NCI-H774 (cell line): ENCODE results near the gene BDH1.
"Not testable (repeated sequence)": the region's sequence is repeated elsewhere in the genome, so short reads cannot be mapped to it uniquely, and the experiment has no call there.

Experiments
- DNase-seq: peaks from one replicate; lab custom pipeline; 2025; lab: John Stamatoyannopoulos, UW

BDH1 gene

DNA sequence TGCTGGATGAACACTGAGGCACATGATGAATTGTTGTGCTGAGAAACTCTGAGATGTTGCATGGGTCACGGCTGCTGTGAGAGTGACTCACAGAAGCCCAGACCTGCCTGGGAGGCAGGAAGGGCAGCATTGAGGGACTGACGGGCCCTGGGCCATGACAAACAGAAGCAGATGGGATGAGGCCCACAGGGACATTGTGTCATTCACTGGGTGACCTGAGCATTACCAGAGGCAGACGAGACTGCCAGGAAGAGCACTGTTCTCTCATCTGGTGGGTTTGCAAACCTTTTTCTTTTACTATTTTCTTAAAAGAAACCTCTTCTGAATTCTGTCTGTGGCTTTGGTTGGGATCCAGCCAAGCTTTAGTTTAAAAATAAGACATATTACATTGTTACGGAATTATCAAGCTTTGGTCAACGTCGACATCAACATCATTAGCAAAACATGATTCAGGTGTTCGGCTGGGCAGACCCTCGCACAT lies 67.8 kb downstream of the BDH1 start:
- DNase-seq: peak; percentile 11

DNA sequence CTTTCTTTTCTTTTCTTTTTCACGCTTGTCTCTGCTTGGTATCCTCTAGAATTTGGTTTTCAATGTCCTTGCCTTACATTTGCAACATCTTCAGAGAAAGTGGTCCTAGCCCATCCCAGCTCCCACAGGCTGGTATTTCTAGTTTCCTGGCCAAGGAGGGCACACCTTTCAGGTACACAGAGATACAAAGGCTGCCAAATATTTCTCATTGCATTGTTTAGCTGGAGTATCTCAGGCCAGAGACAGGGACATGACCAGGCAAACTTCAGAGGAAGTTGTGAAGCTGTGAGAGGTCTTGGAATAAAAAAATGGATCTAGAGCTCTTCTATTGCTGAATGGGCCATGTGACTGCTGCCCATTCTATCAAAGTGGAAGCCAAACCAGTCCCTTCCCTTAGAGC lies 68.9 kb downstream of the BDH1 start:
- DNase-seq: no peak

DNA sequence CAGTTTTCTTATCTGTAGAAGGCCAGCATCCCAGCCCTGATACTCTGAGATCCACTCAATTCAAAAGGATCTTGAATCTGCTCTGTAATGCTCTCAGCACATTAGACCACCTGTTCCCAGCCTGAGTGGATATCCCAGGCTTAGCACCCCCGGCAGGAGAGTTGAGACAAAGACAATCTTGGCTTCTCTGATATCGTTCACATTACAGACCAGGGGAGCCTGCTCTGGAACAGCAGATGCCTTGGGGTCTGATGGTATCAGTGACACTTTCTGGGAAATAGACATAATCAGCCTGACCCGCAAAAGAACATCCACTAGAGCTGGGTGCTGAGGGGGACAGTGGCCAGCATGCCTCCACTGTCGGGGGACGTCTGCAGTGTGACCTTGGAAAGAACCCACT lies 70.6 kb downstream of the BDH1 start:
- no peak for DNase-seq

DNA sequence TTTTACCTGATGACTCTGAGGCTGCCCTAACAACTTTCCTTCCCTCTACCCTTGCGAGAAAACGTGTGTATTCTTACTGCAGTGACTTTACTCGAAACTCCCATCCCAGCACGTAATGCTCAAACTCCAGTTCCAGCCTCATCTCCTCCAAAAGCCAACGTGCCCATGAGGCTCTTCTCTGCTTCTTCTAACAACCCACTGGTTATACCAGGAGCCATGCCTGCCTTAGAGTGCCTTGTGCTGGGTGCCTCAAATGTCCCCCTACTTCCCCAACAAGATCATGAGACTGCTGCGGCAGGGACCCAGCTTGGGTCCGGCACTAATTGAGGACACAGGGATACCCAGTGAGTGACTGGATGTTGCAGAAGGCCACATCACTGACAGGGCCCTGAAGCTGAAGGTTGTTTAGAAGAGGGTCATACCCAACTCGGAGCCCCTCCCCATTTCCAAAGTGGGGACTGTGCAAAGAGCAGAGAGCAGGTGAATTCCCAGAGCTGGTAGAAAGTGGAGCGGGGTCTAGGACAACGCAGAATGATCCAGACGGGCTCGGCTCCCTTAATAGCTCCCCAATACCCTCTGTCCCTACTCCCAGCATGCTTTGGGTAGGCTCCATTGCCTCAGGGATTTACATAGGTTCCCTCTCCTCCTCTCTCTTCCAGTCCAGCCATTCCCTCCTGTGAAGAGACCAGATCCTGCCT lies 71.4 kb downstream of the BDH1 start:
- no peak for DNase-seq

DNA sequence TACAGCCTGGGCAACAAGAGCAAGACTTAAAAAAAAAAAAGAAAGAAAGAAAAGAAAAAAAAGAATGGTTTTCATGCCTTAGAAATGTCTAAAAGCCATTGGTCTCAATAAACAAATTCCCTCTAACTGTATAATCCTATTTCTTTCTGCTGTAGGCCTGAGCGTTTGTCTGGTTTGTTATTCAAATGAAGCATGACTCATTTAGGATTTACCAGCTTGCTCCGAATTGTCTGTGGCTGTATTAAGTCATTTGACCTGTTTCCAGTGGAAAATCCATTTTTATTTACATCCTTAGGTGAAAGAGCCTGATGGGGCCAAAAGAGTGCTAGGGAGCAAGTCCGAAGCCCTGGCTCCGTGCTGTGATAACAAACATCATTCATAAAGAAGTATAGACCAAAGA lies 73.8 kb downstream of the BDH1 start:
- DNase-seq: no peak

DNA sequence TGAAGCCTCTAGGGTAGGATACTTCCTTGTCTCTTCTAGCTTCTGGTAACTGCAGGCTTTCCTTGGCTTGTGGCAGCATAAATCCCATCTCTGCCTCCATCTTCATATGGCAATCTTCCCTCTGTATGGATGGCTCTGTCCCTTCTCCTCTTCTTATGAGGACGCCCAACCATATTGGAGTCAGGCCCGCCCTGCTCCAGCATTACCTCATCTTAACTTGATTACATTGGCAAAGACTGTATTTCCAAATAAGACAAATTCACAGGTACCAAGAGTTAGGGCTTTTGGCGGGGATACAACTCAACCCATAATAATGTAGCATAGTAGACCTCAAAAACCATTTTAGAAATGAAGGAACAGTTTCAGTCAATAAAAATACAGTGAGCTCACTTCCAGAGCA lies 75.4 kb downstream of the BDH1 start:
- DNase-seq: no peak

DNA sequence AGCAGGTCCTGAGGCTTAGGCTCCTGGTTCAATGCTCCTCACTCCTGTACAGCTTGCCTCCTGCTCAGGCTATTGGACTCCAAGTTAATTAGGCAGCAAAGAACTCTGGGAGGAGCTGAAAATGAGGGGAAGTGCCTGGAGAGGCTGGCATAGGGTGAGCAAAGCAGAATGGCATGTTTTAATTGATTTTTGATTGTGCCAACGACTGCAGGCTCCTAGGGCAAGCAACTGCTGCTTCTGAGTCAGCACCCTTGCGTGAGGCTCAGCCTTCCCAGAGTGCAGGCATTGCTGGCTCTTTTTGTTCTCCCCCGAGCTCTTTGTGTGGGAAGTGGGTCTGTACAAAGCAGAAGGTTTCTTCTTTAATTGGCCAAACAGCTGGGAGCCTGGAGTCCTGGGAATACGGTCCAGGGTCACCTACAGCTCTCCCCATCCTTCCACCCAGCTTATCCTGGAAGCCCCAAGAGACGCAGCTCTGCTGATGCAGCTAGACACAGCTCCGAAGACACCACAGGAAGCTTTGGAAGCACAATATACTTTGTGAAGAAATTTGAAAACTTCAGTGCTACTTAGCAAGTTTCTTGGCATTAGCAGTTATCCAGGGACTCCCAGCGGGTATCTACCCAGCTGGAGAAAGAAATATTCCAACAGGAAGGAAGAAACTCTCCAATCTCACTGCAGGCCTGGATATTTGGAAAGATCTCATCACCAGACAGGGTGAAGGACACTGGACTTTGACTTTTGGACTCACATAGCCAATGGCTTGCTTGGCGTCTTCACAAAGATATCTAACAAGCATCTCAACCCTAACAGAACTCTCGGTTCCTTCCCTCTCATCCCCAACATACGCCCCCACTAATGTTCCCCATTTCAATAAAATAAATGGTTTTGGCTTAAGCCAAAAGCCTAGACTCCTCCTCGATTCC lies 76.8 kb downstream of the BDH1 start:
- DNase-seq: no peak

DNA sequence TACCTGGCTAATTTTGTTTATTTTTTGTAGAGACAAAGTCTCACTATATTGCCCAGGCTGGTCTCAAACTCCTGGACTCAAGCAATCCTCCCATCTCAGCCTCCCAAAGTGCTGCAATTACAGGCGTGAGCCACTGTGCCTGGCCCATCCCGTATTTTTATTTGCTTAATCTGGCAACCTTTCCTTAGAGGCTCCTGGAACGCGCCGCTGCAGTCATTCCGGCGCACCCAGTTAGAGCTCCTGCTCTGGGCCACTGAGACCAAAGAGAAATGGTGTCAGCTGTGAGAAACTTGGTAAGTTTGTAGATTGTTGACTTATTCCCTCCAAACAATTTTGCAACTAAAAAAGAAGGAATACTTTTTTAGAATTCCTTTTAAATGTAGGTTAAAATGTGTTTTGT lies 78.0 kb downstream of the BDH1 start:
- DNase-seq: not testable (repeated sequence)

DNA sequence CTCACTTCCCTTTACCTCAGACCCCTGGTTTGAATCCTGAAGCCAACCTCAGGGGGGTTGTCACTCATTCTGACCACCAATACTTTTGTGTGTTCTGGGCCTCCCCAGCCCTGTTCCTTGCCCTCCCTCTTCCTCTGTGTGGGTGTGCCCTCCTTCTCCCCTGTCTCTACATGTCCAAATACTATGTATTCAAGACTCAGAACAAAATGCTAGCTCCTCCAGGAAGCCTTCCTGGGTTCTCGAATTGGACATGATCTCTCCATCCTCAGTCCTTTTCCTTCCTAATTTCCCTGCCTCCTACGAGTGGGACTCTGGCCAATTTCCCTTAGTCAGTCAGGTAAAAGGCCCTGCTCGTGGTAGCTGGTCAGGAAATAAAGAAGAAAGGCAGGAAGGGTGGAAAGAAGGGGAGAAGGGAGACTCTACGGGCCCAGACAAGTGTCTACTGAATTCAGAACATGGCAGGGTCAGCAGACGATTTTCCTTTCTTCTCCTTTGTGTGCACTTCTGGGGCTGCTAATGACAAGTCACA lies 79.7 kb downstream of the BDH1 start:
- DNase-seq: no peak

DNA sequence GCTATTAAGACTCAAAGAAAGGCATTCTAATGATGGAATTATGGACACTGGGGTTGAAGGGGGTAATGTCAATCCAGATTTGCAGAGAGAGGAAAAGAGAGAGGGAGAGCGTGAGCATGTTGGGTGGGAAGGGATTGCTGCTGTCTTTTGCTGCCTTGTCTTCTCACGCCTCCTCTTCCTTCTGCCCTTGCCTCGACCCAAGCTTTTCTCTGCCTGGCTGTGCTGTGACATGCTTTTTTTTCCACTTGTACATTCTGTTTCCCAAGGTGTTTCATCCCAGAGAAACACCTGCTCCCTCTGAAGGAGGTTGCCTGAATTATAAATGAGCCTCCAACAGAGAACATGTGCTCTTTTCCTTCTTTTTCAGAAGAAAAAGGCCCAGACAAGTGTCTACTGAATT lies 80.3 kb downstream of the BDH1 start:
- DNase-seq: no peak

DNA sequence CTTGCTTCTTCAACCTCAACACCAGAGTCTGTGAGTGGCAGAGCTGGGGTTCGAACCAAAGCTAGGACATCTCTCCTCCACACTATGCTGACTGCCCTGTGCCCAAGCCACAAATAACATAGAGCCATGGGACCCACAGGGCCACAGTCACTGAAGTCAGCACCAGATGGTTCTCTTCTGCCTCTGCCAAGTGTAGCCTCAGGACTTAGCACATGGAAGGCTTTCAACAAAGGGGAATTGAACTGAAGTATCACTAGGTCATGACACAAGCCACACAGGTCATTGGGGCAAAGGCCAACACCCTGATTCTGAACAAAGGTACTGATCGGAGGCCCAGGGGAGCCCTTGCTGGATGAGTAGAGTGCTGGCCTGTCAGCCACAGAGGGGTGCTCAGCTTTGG lies 83.6 kb downstream of the BDH1 start:
- DNase-seq: no peak

DNA sequence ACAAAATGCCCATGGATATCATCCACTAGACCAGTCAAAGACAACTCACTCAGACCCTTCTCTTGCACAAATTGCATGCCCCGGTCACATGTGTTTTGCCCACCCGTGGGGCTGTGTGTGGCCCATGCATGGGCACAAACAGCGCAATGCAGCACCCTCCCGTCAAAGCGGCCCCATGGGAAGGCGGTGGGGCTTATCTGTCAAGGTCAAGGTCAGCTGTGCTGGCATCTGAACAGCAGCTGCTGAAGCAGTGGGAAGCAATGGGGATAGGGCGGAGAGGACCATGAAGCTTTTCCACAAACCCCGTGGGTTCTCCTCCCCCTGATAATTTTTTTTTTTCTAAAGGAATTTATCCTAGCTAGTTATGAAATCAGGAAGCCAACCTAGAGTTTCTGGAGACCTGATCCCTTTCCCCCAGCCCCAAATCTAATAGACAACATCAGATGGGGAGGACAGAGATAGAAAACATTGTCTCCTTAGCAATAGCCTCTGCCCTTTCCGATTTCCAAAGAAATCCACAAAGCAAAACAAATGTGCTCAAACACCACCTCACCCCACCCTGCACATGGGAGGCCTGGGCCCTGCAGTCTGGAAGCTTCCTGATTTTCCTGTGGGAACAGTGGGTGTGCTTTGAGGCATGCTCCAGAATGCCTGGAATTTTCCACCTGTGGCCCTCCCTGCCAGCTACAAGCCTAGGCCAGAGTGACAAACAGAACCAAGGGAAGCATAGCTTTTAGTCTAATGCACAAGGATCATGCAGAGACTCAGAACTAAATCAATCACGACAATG lies 84.4 kb downstream of the BDH1 start:
- no peak for DNase-seq

DNA sequence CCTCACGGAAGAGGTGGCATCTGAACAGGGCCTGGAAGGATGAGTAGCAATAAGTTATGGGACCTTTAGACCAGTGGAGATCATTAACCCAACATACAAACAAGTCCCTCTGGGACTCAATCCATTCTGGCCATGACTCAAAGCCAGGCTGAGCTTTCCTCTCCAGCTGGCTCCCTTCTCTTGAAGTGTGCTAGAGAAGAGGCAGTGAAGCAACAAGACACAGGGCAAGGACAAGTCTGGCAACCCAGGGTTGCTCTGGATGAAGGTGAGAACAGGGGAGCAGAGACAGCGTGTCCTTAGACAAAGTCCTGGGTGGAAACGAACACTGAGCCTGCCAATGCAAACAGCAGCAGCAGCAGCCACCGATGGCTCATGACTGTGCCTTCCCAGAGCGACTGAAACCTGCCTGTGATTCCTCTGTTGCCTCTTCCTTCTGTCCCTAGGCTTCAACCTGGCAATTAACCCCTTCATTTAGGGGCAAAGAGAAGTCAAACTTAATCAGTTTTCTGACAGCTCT lies 86.8 kb downstream of the BDH1 start:
- DNase-seq: no peak

DNA sequence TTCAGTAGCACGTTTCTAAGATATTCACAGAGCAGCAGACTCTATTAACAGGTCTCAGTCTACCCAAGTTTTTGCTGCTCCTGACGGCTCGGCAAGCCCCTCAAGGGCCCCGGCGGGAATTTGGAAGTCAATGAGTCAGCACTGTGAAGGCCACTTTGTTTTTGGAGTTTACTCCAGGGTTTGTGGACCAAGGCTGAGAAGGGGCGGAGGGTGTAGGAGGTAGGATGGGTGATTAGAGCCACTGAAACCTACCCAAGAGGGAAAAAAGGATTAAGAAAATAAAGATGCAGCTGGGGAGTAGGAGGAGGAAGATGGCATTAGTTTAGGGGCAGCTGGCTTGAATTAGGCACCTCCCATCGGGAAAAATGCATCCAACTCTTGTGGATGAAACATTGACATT lies 87.6 kb downstream of the BDH1 start:
- DNase-seq: no peak

DNA sequence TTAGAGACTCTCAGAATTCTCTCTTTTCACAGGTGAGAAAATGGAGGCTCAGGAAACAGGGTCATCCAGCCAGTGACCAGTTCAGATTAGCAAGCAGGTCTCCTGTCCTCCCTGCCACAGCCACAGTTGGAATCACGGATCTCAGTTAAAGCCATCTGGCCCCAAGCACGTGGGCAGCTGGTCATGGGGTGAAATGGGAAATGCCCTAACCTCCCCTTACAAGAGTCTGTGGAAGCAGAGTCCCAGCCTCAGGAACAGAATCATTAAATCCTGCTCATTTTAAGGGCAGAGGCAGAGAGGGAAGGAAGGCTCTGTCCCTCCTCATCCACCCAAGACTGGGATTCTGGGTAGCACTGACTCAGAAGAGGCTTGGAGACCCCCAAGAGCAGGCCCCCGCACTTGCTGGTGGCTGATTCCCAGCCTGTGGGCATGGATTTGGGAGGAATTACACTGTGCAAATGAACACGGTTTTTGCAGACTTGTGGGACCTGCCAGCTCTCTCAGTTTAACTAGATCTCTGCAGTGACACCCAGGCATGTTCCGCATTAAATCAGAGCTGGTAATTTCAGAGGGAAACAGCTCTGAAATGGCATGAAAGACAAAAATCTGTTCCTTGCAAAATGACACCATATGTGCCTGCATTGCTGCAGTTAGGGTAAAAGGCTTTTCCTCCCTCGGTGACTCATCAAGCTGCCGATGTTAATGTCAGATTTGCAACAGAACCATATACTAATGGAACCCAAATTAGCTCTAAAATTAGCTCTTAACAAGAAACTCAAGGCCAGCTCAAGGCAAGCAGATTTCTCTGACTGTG lies 89.0 kb downstream of the BDH1 start:
- DNase-seq: no peak

DNA sequence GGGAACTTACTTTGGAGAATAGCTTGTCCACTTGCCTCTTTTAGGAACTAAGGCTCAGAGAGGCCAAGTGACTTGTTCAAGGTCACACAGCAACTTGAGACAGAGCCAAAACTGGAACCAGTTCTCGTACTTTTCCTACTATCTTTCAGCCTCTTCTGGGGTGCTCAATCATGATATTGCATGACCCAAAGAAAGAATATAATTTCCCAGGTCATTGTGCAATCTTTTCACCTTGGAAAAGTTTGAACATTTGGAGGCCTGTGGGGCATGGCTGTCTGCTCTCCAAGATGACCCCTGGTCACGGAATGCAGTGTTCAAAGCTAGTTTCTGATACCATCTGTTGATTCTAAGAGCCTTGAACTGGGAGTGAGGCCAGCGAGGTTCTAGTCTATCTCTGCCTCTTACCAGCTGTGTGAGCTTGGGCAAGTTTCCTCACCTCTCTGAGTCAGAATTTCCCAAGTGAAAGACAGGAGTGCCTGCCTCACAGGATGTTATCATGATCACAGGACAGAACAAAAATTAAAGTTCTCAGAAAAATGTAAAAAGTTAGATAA lies 89.7 kb downstream of the BDH1 start:
- no peak for DNase-seq

DNA sequence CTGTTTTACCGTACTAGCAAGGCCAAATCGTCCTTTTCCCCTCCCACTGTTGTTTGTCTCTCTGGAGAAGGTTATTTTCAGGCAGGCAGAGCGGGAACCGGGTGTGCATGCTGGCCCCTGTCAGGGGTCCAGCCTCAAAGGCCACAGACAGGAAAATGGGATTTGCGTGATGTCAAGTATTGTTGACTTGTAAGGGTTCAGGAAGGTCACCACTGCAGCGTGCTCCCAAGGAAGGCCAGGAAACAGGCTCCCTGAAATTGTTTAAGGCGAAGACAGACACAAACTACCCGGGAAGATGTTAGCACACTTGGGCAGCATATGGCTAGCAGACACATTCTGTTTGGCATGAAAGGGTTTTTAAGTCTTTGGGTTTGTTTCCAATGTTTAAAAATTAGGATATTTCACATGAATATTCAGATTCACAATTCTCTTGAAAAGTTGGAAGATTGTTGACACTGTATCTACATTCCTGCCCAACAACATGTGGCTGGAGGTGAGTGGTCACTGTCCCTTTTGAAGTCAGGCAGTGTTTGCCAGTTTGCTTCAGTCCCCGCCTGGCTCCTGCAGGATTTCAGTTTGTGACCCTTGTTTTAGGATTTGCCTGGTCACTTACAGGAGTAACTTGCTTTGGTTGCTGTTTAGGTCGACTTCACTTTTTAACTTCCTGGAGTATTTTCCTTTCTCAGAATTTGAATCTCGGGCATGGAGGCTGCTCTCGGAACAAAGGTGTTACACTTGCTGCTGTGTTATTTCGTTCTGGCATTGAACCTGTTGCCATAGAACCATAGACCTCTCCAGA lies 90.4 kb downstream of the BDH1 start:
- no peak for DNase-seq

DNA sequence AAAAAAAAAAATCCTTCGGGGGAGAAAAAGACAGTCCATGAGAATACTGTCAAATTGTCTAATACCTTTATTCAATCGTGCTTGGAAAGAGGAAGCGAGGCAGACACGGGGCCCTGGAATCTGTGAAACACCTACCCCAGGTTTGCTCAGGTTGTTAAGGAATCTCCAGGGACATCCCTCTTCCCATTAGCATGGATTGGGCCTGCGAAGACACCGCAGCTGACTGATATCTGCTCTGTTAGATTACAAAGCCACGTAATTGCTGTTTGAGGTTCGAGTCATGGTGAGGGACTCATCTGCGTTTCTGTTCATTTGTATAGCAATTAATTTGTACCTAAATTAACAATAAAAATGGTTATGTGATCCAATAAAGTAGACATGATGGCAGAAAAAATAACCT lies 91.0 kb downstream of the BDH1 start:
- no peak for DNase-seq

DNA sequence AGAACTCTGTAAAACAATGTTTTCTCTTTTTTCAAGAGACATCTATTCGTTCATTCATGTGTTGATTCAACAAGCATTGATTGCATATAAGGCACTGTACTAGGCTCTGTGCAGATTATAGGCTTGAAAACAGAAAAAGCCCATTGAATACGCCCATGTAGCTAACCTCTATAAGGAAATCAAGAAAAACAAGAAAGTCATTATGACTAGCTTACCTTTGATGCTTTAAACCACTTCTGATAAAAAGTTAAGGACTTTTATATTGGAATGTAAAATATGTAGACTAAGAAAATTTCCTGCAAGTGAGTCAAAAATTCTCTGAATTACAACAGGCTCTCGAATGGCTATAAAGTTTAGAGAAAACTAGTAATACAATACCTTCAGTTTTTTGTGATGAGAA lies 92.5 kb downstream of the BDH1 start:
- DNase-seq: no peak

DNA sequence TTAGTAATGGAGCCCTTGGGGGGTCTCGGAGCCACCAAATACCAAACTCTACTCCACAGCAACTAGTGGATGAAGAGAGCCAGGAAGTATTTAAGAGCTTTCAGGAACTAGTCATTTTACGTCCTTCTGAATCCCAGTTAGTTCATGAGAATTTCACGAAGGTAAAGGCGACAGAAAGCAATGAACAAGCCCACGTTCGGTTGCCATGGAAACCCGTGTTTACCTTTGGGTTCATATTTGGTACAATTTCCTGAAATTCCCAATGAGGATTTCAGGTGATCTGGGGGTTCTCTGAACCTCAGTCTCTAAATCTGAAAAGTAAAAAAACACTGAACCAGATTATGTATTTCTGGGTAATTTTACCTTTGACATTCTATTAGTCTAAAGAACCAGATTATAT lies 93.0 kb downstream of the BDH1 start:
- DNase-seq: no peak
